Ramos (cell line): ENCODE data around the gene SLC8B1.

ENCODE experiments used
- in situ Hi-C: fragments of 300-500 bp; cut with MboI; formaldehyde crosslinking; loops from one replicate; pipeline ENCODE4 v1.14.3; 2022; ENCODE audit warnings: low sequenced_read_pairs; ENCODE audit not compliant: unreplicated experiment

The SLC8B1 gene

GRCh38 chr12:113273053-113273725 lies 61.7 kb downstream of the SLC8B1 start:
- in situ Hi-C loops, result no loop called here

- in situ Hi-C loops, result no loop called here
Measured at GRCh38 chr12:113271853-113272561, 62.9 kb downstream of the SLC8B1 start.

GRCh38 chr12:113271466-113271852 lies 63.5 kb downstream of the SLC8B1 start:
- in situ Hi-C loops, result no loop called here

GRCh38 chr12:113270709-113271009 lies 64.2 kb downstream of the SLC8B1 start:
- in situ Hi-C loops, result no loop called here

- in situ Hi-C loops, result no loop called here
Measured at GRCh38 chr12:113269257-113269943, 65.5 kb downstream of the SLC8B1 start.

GRCh38 chr12:113268621-113269020 lies 66.3 kb downstream of the SLC8B1 start:
- in situ Hi-C loops, result no loop called here

- in situ Hi-C loops, result no loop called here
Measured at GRCh38 chr12:113268136-113268535, 66.8 kb downstream of the SLC8B1 start.

- in situ Hi-C loops, result no loop called here
Measured at GRCh38 chr12:113267621-113268020, 67.3 kb downstream of the SLC8B1 start.

- in situ Hi-C loops, result no loop called here
Measured at GRCh38 chr12:113266106-113266895, 68.6 kb downstream of the SLC8B1 start.

- in situ Hi-C loops, result no loop called here
Measured at GRCh38 chr12:113263431-113263963, 71.4 kb downstream of the SLC8B1 start.

- in situ Hi-C loops, result no loop called here
Measured at GRCh38 chr12:113262710-113263109, 72.2 kb downstream of the SLC8B1 start.

GRCh38 chr12:113261847-113262470 lies 73.0 kb downstream of the SLC8B1 start:
- in situ Hi-C loops, result no loop called here

- in situ Hi-C loops, result no loop called here
Measured at GRCh38 chr12:113260636-113261300, 74.1 kb downstream of the SLC8B1 start.

- in situ Hi-C loops, result no loop called here
Measured at GRCh38 chr12:113260127-113260526, 74.8 kb downstream of the SLC8B1 start.

- in situ Hi-C loops, result no loop called here
Measured at GRCh38 chr12:113257564-113257963, 77.3 kb downstream of the SLC8B1 start.

GRCh38 chr12:113254298-113254697 lies 80.6 kb downstream of the SLC8B1 start:
- in situ Hi-C loops, result no loop called here

GRCh38 chr12:113253532-113254285 lies 81.2 kb downstream of the SLC8B1 start:
- in situ Hi-C loops, result no loop called here

- in situ Hi-C loops, result no loop called here
Measured at GRCh38 chr12:113252494-113252893, 82.4 kb downstream of the SLC8B1 start.
